GDM1 (cell line): ENCODE measurements around the gene TMEM132D.

Experiments used
- DNase-seq: peaks from one replicate; lab custom pipeline; 2025; lab: John Stamatoyannopoulos, UW

Gene TMEM132D

DNA sequence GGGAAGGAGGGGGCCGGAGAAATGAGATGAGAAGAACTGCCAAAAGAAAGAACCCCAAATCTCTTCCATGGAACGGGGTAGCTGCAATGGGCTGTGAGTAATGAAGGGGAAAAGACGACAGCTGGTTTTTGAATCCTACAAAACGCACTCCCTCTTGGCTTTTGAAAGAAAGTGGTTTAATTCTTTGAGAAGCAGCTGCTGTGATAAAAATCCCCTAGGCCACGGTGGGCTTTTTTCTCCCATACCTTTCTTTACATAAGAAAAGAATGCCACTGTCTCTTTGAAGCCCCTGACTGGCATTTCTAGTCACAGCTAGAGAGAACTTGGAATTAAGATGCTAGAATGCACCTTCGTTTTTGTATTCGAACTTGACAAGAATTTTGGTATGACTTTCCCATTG, 564.5 kb downstream of the TMEM132D start:
- DNase-seq = no peak

DNA sequence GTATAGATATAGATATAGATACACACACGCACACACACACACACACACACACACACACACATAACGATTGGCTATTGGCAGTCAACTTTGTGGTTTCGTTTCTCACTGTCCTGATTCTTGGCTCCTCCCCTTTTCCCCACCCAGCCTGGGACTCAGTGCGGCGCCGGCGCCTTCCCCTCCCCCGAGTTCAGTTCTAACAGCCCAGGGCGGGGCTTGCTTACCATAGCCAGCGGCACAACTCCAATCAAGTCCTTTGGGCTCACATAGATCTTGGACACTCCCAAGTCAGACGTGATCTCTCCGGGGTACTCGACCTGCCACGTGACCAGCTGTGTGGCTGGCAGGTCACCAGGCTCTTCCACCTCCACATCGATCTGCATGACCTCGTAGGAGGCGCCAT, 566.4 kb downstream of the TMEM132D start:
- DNase-seq = no peak

GRCh38 chr12:129335773-129336172, 568.1 kb downstream of the TMEM132D start:
- DNase-seq = no peak

- DNase-seq = no peak
These were observed 571.5 kb downstream of the TMEM132D start for GRCh38 chr12:129332286-129332685.

DNA sequence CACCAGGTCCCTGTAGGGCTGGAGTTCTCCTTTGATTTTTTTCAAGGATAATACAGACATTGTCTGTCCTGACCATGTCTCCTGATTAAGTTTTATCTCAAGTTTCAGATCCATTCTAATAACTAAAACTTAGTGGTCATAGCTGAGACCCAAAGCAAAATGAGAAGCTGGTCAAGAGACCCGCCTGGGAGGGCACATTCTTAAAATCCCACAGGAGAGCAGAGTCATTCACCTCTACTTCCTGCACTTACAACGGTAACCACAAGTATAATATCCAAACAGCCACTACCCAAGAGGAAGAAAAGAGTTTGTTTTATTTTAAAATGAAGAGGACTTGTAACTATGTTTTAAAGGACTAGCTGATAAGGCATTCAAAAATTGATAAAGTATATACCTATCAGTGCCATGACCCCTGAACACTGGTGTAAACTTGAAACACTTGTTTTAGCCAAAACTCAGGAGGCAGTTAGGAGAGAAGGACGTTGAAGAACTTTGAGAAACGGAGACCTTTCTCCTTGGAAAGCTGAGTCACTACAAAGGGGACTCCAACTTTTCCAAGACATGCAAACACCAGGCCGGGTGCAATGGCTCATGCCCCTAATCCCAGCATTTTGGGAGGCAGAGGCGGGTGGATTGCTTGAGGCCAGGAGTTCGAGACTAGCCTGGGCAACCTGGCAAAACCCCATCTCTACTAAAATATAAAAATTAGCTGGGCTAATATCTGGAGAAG, 572.3 kb downstream of the TMEM132D start:
- no peak for DNase-seq

GRCh38 chr12:129328235-129328634, 575.6 kb downstream of the TMEM132D start:
- DNase-seq = no peak

DNA sequence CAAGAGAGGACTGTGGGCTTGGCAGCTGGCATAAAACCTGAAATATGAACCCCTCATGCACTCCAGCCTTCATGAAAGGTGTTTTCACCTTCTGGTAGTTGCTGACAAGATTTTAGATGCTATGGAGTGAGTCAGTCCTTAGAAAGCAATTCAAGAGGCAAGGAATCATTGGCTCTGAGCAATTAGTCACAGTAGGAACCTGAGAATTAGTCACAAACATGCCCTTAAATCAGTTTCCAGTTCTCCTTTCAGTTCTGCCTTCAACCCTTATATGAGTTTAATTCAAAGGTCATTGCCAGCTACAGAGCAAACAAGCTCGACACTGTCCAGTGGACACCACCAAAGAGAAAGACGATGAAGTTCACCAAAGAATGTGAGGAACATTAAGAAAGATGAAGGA, 578.3 kb downstream of the TMEM132D start:
- no peak for DNase-seq

DNA sequence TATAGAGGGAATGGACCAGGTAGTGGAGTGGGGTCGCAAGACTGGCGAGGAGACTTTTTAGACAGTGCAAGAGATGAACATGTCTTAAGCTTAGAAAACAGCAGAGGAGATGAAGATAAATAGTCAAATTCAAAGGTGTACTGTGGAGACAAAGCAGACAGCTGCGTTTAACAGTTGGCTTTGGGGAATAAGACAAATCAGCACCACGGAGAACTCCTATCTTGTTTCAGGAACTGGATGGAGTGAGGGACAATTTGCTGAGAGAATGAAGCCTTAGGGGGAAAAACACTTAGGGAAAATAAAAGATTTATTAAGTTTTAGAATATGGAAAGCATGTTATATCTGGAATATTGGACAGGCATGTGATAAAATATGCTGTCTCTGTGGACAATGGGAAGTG, 591.8 kb downstream of the TMEM132D start:
- no peak for DNase-seq

- DNase-seq = no peak
These were observed 593.5 kb downstream of the TMEM132D start for GRCh38 chr12:129310346-129310745.

DNA sequence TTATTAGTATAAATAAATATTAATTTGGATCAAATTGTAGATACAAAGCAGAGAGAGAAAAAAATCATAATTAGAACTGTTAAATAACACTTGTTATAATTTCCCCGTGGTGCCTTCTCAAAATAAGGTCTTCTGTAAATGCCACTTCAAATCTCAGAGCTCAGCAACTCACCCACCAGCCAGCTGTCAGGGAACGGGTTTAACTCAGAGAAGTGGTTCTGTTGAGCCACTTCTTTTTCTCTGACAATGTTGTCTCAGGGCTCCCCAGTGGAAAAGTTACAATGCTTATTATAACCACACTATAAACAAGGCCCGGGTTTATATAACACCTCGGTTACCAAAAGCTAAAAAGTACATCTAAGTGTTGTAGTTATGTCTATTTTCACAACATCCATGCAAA, 598.0 kb downstream of the TMEM132D start:
- no peak for DNase-seq

- DNase-seq = no peak
These were observed 599.3 kb downstream of the TMEM132D start for GRCh38 chr12:129304529-129304928.

DNA sequence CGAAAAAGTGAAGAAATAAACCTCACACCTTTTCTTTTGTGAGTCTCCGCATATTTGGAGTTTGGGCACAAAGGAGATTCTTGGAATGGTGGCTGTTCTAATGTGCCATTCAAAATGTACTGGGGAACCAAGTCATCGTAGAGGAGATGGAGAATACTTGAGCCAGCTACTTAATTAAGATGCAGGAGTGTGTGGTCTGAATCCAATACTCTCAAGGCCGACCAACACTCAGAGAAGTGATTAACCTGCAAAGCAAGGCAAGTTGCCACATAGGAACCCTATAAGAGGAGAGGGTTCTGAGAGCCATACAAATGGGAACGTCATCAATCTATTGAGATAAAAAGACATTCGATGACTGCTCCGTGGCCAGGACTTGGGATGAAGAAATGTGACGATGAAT, 603.8 kb downstream of the TMEM132D start:
- DNase-seq = no peak

DNA sequence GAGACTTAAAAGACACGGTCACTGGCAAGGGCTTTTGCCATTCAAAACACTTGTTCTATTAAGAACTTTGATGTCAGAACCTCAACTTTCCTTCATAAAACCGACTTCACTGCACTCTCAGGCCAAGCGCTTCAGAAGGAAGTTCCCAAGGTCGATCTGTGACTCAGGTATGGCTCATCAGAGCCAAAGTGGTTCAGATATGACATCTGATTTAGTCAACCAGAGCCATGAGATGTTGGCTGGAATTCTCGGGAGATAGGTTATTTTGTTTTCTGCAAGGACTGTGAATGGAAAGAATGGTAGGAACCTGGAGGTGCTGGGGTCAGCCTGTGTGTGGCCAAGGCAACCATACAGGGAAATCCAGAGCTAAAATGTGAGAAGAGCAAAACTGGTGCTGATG, 604.9 kb downstream of the TMEM132D start:
- DNase-seq = no peak

DNA sequence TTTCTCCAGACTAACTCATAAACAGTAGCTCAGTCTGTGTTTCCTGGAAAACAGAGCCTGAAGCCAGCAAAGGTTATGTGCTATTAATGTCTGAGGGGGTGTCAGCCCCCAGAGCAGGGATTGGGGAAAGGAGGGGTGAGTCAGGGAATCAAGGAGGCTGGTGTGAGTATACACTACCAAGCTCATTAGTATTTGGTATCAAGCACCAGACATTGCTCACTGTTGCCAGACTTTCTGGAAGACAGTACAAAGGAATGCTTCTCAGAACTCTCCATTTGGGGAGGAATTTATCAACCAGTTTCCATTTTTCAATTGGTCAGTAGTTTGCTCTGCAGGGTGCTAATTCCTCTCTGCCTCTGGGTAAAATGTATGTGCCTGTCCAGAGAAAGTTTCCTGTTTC, 607.2 kb downstream of the TMEM132D start:
- no peak for DNase-seq

GRCh38 chr12:129294868-129295267, 609.0 kb downstream of the TMEM132D start:
- DNase-seq = no peak

DNA sequence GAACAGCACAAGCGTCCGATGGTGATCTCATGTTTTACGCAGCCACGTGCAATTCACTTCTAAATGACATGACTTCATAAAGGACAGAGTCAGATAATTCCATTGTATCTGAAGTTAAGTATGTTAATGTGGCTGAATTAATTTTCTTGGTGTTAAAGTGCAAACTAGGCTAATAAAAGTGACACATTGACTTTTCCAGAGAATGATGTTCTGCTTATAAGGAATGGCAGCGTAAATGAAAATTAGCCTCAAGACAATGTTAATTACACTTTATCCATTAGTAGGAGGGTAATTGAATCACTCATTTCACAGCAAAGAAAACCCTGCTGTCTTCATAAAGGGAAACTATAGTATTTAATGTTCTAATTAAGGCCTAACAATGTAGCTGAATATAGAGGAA, 624.1 kb downstream of the TMEM132D start:
- no peak for DNase-seq

GRCh38 chr12:129276361-129277060, 627.3 kb downstream of the TMEM132D start:
- DNase-seq = no peak

GRCh38 chr12:129269756-129270495, 633.9 kb downstream of the TMEM132D start:
- DNase-seq = no peak

GRCh38 chr12:129258781-129259318, 645.0 kb downstream of the TMEM132D start:
- no peak for DNase-seq

DNA sequence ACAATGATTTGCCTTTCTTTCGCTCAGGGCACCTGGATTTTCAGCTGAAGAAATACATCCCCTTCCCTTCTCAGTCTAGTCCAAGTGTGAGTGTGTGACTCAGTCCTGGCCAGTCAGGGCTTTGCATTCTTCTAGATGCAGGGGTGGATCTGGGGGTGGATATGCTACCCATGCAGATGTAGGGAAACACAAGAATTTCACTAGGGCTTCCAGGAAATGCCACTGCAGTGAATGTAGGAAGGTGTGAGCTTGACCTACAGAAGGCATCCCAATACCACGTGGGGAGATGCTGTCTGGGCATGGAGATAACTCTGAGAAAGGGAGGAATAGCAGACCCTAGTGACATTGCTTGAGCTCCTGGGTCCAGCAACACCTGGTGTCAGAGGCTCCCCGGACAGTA, 646.3 kb downstream of the TMEM132D start:
- DNase-seq = no peak

DNA sequence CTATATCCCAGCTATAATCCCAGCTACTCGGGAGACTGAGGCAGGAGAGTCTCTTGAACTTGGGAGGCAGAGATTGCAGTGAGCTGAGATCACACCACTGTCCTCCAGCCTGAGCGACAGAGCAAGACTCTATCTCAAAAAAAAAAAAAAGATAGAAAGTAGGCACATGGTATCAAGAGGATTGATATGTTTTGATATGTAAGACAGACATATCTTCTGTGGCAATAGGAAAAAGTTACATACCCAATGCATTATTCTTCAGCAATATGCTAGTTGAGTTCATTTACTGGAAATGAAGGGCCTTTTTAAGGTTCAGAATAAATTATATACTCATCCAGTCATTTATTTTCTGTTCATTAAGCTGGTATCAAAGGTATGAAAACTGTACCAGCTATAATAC, 657.2 kb downstream of the TMEM132D start:
- DNase-seq = no peak

DNA sequence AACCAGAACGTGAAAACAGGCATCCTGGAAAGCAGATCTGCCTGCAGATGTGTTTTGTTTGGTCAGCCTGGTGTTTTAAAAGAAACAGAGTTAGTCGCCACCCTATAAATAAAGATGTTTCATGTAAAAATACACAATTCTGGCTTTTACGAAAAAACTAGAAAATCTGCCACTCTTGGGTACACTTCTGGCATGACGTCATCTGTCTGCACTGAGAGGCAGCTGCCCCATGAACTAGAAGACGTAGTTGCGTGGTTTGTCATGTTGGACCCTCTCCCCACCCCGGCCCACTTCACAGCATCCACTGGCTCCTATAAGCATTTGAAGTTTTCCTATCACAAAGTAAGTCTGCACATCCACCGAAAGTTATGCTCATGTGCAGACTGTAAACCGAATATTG, 658.1 kb downstream of the TMEM132D start:
- DNase-seq = no peak

DNA sequence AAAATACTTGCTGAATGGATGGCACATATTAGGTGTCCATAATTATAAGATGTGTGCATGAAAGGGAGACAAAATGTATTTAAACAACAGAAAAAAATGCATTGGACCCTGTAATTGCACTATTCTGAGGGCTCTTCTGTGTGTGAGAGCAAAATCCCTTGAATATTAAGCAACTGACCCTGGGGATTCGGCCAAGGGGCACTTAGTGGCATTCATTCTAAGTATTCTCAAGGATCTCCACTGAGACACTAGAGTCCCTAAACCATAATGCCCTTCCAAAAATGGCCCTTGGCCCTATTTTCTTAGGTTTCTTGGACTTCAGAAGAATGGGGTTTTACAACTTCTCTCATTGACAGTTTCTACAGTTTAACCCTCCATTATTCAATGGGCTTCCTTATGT, 662.0 kb downstream of the TMEM132D start:
- no peak for DNase-seq
